Panc1 (cell line): Measurements from ENCODE around the gene ZFHX3. TPM values are rescaled to one million over a fixed set of nuclear protein-coding genes. Genes with fewer than 3 reads are reported as not detected.

ENCODE experiments used
- ATAC-seq: fragments of 200-7000 bp; cut with Tn5 transposase; 2 replicates; pipeline ENCODE4 v1.9.1; 2020; ENCODE audit warnings: mild to moderate bottlenecking, moderate library complexity
- BruUV-seq: library from RNA; stranded (reverse); fragments of 400-500 nt; replicated peaks from 2 replicates; lab custom pipeline; 2021; lab: Mats Ljungman, UMichigan
- CTCF ChIA-PET: fragments of 300-600 bp; sonication (Branson Sonifier 250); formaldehyde crosslinking; loops from one replicate; lab custom pipeline; 2022; ENCODE audit warnings: antibody characterized with exemption; lab: Charles Lee
- POLR2A ChIA-PET: fragments of 300-600 bp; sonication (Branson Sonifier 250); formaldehyde crosslinking; loops from one replicate; lab custom pipeline; 2022; ENCODE audit warnings: antibody characterized with exemption; lab: Charles Lee
- DNase-seq: peaks from one replicate; pipeline ENCODE4 v3.0.0-alpha.2; 2010; ENCODE audit warnings: low read depth, low spot score
- H3K27ac ChIP-seq: 2 replicates; pipeline ENCODE4 v1.5.1; 2011; ENCODE audit warnings: mild to moderate bottlenecking, low read length, inconsistent platforms
- H3K27me3 ChIP-seq: fragments of 200-500 bp; sonication (Bioruptor generic); 2 replicates; pipeline ENCODE4 v1.6.0; 2014; ENCODE audit warnings: low read length, inconsistent platforms; ENCODE audit not compliant: control insufficient read depth, insufficient read depth
- H3K36me3 ChIP-seq: fragments of 200-500 bp; sonication (Bioruptor generic); 2 replicates; pipeline ENCODE4 v1.5.1; 2014; ENCODE audit warnings: inconsistent platforms, mild to moderate bottlenecking, low read length, moderate library complexity; ENCODE audit not compliant: control insufficient read depth, insufficient read depth
- H3K4me1 ChIP-seq: 2 replicates; pipeline ENCODE4 v1.5.1; 2011; ENCODE audit warnings: inconsistent platforms, mild to moderate bottlenecking, low read length, moderate library complexity; ENCODE audit not compliant: control insufficient read depth, insufficient read depth
- H3K4me3 ChIP-seq, 2 experiments: 2 replicates each; pipeline ENCODE4 v1.5.1; 2011 to 2012; ENCODE audit warnings: low read depth in 2 of 2, low read length in 2 of 2, mild to moderate bottlenecking in 2 of 2, inconsistent platforms in 1 of 2, moderate library complexity in 1 of 2
- H3K9me3 ChIP-seq: fragments of 200-500 bp; sonication (Bioruptor generic); 2 replicates; pipeline ENCODE4 v1.5.1; 2014; ENCODE audit warnings: low read depth, mild to moderate bottlenecking, inconsistent platforms, low read length, moderate library complexity; ENCODE audit not compliant: control insufficient read depth, insufficient read depth
- POLR2AphosphoS5 ChIP-seq: IDR thresholded peaks from 2 replicates; pipeline ENCODE4 v1.6.1; 2012; ENCODE audit warnings: mild to moderate bottlenecking, low read depth, low read length, moderate library complexity
- SIN3A ChIP-seq: IDR thresholded peaks from 2 replicates; pipeline ENCODE4 v1.6.1; 2012; ENCODE audit warnings: low read depth, mild to moderate bottlenecking, low read length, moderate library complexity, borderline replicate concordance; ENCODE audit not compliant: insufficient read depth
- TCF7L2 ChIP-seq: IDR thresholded peaks from 2 replicates; pipeline ENCODE4 v1.6.1; 2011; ENCODE audit warnings: mild to moderate bottlenecking, low read depth, low read length, inconsistent platforms
- in situ Hi-C: cut with HindIII; loops from 2 replicates; pipeline ENCODE4 v1.10.0; 2016; ENCODE audit warnings: low sequenced_read_pairs, low pct_unique_long_range_greater_than_20kb
- intact Hi-C: fragments of 100-400 bp; cut with micrococcal nuclease; formaldehyde crosslinking; loops from one replicate; pipeline ENCODE4 v1.10.0; 2022; ENCODE audit not compliant: unreplicated experiment
- total RNA-seq: library from RNA; stranded (reverse); gene quantifications from one replicate; pipeline ENCODE4 v1.2.1, GENCODE V29; 2021; ENCODE audit not compliant: unreplicated experiment
- TF ChIP-seq, protein P1 (sequence below): fragments of 450-650 bp; IDR thresholded peaks from 2 replicates; pipeline ENCODE4 v1.5.1; 2017; ENCODE audit warnings: mild to moderate bottlenecking
- TF ChIP-seq, protein P2 (sequence below), 2 experiments: IDR thresholded peaks; 2 replicates each; pipeline ENCODE4 v1.6.1; 2011 to 2012; ENCODE audit warnings: low read depth in 2 of 2, control low read depth in 1 of 2, low read length in 1 of 2, mild to moderate bottlenecking in 1 of 2, moderate library complexity in 1 of 2; ENCODE audit not compliant: insufficient read depth in 1 of 2

Gene ZFHX3
- total RNA-seq, 1 experiment from 2014 or later, result 7.1 TPM

DNA sequence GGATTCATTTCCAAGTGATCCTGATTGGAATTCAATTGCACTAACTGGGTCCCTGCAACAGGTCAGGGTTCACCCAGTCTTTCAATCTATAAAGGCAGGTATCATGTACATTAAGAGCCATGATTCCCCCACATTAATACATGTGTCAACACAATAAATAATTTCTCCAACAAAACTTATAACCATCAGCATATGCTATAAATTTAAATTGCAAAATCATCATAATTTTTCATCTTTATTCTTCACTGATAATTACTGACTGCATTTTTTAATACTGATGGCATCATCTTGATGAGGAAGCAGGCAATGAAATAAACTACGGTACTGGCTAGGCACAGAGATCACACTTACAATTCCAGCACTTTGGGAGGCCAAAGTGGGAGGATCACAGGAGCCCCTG, 59.4 kb downstream of the ZFHX3 start:
- in situ Hi-C loops (no loop called here), intact Hi-C loops (no loop called here)
- no peak overlapping the region for H3K27ac ChIP-seq
- H3K4me3 ChIP-seq, result no peak overlapping the region
- no TSS peak for BruUV-seq
- peaks cover 15% of the 10 kb centered on the region for H3K4me1 ChIP-seq
- ATAC-seq, result no peak
- ChIA-PET POLR2A (no interaction called here), CTCF (no interaction called here)
- H3K36me3 ChIP-seq, result no peaks in the 10 kb centered on the region
- TF ChIP-seq, protein P1, sequence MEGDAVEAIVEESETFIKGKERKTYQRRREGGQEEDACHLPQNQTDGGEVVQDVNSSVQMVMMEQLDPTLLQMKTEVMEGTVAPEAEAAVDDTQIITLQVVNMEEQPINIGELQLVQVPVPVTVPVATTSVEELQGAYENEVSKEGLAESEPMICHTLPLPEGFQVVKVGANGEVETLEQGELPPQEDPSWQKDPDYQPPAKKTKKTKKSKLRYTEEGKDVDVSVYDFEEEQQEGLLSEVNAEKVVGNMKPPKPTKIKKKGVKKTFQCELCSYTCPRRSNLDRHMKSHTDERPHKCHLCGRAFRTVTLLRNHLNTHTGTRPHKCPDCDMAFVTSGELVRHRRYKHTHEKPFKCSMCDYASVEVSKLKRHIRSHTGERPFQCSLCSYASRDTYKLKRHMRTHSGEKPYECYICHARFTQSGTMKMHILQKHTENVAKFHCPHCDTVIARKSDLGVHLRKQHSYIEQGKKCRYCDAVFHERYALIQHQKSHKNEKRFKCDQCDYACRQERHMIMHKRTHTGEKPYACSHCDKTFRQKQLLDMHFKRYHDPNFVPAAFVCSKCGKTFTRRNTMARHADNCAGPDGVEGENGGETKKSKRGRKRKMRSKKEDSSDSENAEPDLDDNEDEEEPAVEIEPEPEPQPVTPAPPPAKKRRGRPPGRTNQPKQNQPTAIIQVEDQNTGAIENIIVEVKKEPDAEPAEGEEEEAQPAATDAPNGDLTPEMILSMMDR, result no peak
- TF ChIP-seq TCF7L2, result no peak
- TF ChIP-seq POLR2AphosphoS5, result no peak
- TF ChIP-seq, protein P2, sequence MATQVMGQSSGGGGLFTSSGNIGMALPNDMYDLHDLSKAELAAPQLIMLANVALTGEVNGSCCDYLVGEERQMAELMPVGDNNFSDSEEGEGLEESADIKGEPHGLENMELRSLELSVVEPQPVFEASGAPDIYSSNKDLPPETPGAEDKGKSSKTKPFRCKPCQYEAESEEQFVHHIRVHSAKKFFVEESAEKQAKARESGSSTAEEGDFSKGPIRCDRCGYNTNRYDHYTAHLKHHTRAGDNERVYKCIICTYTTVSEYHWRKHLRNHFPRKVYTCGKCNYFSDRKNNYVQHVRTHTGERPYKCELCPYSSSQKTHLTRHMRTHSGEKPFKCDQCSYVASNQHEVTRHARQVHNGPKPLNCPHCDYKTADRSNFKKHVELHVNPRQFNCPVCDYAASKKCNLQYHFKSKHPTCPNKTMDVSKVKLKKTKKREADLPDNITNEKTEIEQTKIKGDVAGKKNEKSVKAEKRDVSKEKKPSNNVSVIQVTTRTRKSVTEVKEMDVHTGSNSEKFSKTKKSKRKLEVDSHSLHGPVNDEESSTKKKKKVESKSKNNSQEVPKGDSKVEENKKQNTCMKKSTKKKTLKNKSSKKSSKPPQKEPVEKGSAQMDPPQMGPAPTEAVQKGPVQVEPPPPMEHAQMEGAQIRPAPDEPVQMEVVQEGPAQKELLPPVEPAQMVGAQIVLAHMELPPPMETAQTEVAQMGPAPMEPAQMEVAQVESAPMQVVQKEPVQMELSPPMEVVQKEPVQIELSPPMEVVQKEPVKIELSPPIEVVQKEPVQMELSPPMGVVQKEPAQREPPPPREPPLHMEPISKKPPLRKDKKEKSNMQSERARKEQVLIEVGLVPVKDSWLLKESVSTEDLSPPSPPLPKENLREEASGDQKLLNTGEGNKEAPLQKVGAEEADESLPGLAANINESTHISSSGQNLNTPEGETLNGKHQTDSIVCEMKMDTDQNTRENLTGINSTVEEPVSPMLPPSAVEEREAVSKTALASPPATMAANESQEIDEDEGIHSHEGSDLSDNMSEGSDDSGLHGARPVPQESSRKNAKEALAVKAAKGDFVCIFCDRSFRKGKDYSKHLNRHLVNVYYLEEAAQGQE (IDR thresholded peaks at IDR 0.05; ENCODE audit: insufficient read depth in 1 of 2, low read depth in 2 of 2, low read length in 1 of 2), result no peak
- TF ChIP-seq SIN3A, result no peak
- no peaks in the 10 kb centered on the region for H3K9me3 ChIP-seq
- no peak for DNase-seq
- no peaks in the 10 kb centered on the region for H3K27me3 ChIP-seq

DNA sequence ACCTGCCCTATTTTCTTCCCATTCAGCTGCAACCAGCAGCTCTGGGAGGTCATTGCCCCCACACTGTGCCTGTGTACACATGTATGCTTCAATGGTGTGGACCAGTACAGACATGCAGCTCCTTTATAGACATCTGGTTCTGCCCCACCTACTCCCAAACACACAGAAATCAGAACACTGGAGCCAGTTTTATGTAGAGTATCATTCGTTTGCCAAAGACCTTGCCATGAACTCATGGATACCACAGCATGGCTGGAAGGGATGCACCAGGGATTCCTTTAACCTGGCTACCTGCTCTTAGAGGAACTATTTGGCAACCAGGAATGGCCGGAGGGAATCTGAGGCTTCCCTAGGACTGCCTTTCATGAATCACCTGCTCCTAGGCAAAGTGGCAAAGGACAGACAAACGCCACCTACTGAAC, 60.4 kb downstream of the ZFHX3 start:
- TF ChIP-seq TCF7L2, result no peak
- TF ChIP-seq, protein P1, result no peak
- no peak for TF ChIP-seq SIN3A
- TF ChIP-seq POLR2AphosphoS5, result no peak
- Histone ChIP-seq H3K27me3 (no peaks in the 10 kb centered on the region), H3K4me1 (peaks cover 13% of the 10 kb centered on the region), H3K4me3 (no peak overlapping the region), H3K36me3 (no peaks in the 10 kb centered on the region), H3K9me3 (no peaks in the 10 kb centered on the region), H3K27ac (no peak overlapping the region)
- no peak for DNase-seq
- BruUV-seq, result no TSS peak
- ATAC-seq, result no peak
- intact Hi-C loops, result no loop called here
- ChIA-PET CTCF (no interaction called here), POLR2A (no interaction called here)
- in situ Hi-C loops, result no loop called here
